Endothelial cell of umbilical vein (primary cell): ENCODE measurements around the gene SLC7A7.

Experiments used
- POLR2A ChIP-seq: IDR thresholded peaks from 2 replicates; pipeline ENCODE4 v1.6.1; 2012; ENCODE audit warnings: low read depth, mild to moderate bottlenecking, control low read depth, low read length
- TF ChIP-seq, protein P1 (sequence below), 2 donors: IDR thresholded peaks; 1 replicate in 1 of 2; 2 replicates in 1 of 2; pipeline ENCODE4 v1.5.1; 2011; ENCODE audit warnings: low read length in 2 of 2, mild to moderate bottlenecking in 2 of 2, moderate library complexity in 2 of 2, control low read depth in 1 of 2, inconsistent platforms in 1 of 2, low read depth in 1 of 2; ENCODE audit not compliant: insufficient read depth in 1 of 2; ENCODE audit errors: extremely low read depth in 1 of 2

DNA sequence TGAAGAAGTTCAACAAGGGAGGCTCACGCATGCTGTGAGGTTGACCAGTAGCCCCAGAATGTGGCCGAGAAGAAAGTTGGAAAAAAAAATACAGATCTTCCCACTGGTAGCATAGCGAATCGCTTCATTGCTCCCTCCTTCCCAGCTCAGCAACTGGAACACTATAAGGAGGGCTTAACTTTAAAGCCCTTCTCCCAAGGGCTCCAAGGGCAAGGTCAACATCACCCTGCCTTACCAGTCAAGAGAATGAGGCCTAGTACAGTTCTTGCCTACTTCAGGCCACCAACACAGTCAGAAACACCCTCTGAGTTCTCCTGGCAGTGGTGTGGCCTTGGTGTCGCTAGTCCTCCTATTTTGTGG, 34.3 kb downstream of the SLC7A7 start:
- TF ChIP-seq, protein P1, sequence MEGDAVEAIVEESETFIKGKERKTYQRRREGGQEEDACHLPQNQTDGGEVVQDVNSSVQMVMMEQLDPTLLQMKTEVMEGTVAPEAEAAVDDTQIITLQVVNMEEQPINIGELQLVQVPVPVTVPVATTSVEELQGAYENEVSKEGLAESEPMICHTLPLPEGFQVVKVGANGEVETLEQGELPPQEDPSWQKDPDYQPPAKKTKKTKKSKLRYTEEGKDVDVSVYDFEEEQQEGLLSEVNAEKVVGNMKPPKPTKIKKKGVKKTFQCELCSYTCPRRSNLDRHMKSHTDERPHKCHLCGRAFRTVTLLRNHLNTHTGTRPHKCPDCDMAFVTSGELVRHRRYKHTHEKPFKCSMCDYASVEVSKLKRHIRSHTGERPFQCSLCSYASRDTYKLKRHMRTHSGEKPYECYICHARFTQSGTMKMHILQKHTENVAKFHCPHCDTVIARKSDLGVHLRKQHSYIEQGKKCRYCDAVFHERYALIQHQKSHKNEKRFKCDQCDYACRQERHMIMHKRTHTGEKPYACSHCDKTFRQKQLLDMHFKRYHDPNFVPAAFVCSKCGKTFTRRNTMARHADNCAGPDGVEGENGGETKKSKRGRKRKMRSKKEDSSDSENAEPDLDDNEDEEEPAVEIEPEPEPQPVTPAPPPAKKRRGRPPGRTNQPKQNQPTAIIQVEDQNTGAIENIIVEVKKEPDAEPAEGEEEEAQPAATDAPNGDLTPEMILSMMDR (IDR thresholded peaks at IDR 0.05; ENCODE audit: extremely low read depth in 1 of 2, insufficient read depth in 1 of 2, low read depth in 1 of 2, low read length in 2 of 2) = no peak
- no peak for TF ChIP-seq POLR2A
